KBM-7 (cell line): ENCODE data around the gene MARCHF10.
A peak's percentile ranks its signal among the peaks of the same experiment; 100 is the strongest.

Experiments
- DNase-seq: peaks from one replicate; pipeline ENCODE4 v3.0.0-alpha.2; 2015
- in situ Hi-C: fragments of 300-500 bp; cut with MboI; formaldehyde crosslinking; loops from 2 replicates; pipeline ENCODE4 v1.14.3; 2020; ENCODE audit warnings: low sequenced_read_pairs, low pct_unique_long_range_greater_than_20kb, mixed read lengths

Gene MARCHF10

DNA sequence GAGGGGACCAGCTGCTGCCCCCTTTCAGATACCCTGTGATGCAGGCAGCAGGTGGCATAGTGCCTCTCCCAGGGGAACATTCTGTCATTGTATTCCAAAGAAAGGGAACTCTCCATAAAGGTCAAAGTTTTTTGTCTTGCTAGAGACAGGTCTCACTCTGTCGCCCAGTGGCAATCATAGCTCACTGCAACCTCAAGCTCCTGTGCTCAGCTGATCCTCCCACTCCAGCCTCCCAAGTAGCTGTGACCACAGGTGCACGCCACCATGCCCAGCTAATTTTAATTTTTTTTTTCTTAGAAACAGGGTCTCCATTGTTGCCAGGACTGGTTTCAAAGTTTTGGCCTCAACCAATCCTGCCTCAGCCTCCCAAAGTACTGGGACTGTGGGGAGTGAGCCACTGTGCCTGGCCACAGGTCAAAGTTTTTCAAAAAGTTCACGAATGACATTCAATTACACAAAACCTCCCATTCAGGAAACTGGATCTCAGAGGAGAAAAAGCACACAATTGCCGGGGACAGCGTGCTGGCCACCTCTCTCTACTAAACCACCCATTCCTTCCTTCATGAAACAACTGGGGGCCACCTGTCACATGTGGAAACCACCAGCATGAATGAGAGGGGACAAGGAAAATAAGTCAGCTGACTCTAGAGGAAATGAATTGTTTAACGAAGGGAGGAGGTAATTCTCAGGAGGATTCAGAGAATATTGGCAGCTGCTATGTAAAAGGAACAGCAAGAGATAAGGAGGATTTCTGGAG is 80.0 kb downstream of the MARCHF10 start:
- in situ Hi-C loops = no loop called here
- DNase-seq = no peak

DNA sequence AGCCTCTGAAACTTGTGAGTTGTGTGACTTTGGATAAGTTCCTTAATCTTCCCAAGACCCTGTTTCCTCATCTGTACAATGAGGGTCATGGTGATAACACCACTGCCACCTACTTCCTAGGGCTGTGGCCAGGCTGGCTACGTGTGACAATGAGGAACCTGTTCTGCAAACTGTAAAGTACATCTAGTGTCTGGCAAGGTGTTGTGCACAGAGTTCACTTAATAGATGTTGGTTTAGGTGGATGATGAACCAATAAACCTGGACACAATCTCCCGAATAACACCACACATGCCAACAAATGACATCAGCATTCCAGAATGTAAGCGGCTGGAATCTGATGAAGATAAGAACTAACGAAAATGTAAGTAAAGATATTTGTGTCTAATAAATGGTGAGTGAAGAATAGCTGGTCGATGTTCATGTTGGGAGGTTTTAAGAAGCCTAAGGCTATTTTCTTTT is 82.3 kb downstream of the MARCHF10 start:
- DNase-seq = peak; percentile 63
- in situ Hi-C loops = no loop called here

DNA sequence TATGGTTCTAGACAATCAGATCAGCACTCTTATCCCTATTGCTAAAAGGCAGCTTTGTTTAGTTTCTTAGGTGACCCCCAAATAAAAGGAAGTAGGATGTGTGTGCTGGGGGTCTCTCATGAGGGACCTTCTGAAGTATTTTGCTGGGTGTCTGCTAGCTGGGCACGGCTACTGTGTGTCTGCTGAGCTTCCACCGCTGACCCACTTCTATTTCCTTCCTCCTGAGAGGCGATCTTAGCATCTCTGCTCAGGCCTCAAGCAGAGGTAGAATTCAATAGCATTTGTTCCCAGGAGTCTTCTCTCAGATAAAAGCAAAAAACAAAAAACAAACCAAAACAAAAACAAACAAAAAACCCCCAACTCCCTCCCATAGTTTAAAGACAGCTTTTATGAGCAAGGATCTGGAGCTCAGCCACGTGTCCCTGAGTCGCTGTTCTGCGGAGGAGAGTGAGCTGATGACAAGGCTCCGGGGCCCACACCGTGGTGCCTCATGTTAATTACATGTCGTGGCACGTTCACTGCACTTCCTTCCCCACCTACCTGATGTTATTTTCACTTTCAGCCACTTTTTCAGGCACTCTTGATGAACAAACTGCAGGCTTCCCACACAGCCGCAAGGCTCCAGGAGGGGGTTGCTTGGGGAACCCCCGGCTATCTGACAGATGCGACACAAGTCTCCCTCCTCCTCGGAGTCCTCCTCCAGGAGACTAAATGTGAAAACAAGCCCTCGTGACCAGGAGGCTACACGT is 83.5 kb downstream of the MARCHF10 start:
- DNase-seq = peak; percentile 63
- in situ Hi-C loops = loop anchor here (25.0 kb wide), 1 partner anchor 238 kb away; the partner anchor contains the start of gene TANC2

DNA sequence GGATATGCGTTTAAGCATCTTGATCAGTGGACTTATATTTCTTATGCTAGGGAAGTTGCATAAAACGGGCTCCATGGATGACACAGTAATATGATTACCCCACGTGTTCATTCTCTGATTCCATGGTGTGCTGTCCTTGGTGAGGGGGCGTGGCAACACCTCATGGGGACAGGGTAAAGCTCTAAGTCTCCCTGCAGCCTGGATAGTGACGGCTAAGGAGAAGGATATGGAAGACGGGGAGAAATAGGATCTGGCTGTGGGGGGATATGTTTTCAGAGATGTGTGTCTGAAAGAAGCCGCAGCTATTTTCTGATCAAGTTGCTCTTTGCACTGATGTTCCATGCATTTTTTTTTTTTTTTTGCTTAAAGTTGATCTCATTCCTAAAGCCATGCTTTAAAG is 84.3 kb downstream of the MARCHF10 start:
- no peak for DNase-seq
- in situ Hi-C loops = loop anchor here (25.0 kb wide), 1 partner anchor 238 kb away; the partner anchor contains the start of gene TANC2

DNA sequence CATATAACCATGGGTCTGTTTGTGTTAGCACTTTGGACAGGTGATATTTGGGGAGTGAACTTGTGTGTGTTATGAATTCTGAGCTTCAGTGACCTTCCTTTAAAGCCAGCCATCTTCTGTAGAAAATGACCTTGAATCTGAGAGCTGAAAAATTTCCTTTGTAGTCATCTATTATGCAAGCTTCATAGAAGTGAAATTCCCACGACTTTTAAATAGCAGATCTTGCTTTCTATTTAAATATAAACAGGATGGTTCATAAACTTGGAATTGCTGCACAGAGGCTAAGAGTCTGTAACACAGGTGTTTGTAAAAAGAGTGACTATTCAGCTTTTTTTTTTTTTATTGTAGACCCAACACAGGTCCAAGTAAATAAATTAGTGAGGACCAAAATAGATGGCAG is 85.5 kb downstream of the MARCHF10 start:
- in situ Hi-C loops = loop anchor here (25.0 kb wide), 1 partner anchor 240 kb away; the partner anchor contains the start of gene TANC2
- no peak for DNase-seq

DNA sequence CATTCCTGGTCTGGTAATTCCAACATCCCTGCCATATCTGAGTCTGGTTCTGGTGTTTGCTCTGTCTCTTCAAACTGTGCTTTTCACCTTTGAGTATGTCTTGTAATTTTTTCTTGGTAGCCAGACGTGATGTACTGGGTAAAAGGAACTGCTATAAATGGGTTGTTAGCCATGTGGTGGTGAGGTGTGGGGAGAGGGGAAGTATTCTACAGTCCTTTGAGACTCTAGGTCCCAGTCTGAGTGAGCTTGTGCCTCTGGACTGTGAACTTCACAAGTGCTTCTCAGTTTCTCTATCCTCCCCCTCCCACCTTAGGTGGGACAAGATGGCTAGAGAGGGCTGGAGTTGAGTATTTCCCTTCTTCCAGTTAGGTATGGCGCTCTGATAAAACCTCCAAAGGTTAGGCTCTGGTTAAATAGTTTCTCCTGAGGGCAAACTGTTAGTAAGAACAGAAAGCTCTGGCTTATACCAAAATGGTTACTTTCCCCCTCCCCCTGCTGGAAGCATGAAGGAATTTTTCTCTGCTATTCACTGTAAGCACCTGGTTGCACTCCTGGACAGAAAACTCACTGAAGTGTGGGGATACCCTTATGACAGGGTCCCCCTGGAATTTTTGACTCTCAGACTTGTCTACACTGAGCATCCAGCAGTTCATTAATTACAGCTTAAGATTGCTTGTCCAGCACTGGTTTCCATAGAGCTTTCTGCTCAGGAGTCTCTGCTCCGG is 87.8 kb downstream of the MARCHF10 start:
- peak; percentile 49 for DNase-seq
- in situ Hi-C loops = loop anchor here (25.0 kb wide), 1 partner anchor 242 kb away; the partner anchor contains the start of gene TANC2

DNA sequence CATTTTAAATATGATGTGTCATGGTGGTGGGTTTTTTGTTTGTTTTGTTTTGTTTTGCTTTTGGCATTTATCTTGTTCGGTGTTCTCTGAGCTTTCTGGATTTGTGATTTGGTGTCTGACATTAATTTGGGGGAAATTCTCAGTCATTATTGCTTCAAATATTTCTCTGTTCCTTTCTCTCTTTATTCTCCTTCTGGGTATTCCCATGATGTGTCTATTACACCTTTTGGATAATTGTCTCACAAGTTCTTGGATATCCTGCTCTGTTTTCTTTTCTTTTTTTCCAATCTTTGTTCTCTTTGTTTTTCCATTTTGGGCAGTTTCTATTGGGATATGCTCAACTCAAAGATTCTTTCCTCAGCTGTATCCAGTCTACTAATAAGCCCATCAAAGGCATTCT is 88.5 kb downstream of the MARCHF10 start:
- no peak for DNase-seq
- in situ Hi-C loops = loop anchor here (25.0 kb wide), 1 partner anchor 243 kb away; the partner anchor contains the start of gene TANC2

DNA sequence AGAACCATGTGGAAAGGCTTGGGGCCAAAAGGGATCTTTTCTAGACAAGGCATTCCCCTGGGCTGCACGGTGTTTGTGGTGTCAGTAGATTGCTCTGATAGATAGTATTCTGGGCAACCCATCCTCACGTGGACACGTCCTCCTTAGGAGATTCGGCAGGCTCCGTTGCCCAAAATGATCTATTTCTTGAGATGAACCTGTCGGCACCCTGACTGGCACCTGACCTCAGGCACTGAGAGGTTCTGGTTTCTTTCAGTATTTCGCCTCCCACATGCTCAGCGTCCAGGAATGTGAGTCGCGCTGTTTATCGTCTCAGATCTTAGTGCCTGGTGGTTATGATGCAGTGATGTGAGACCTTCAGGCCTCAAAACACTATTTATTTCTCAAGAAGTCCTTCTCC is 89.7 kb downstream of the MARCHF10 start:
- in situ Hi-C loops = loop anchor here (25.0 kb wide), 1 partner anchor 244 kb away; the partner anchor contains the start of gene TANC2
- no peak for DNase-seq

DNA sequence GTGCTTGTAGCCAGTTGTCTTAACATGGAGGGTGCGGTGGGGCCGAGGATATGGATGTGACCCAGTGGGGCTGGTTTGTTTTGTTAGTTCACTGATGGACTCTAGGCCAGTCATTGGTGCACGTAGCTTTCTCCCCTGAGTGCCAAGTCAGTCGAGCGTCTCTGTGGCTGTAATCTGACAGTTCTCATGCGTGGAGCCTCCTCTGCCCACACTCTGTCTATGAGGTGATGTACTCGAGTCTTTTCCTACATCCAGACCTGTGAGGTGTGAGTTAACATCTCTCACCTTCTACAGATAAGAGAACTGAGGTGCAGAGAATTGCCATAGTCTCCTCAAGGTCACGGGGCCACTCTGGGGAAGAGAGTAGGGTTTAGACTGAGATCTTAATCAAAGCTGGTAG is 90.2 kb downstream of the MARCHF10 start:
- in situ Hi-C loops = loop anchor here (25.0 kb wide), 1 partner anchor 244 kb away; the partner anchor contains the start of gene TANC2

DNA sequence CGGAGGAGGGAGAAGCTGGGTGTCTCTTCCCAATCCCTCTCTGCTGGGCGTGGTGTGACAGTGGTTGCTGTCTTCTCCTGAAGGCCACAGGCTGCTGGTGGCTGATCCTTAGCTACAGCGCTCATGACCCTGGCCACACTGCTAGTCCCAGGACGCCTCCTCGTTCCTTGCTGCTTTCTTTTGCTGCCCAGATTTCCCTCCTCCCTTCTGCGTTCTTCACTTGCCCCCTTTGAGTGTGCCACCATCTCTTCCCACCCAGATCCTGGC is 90.6 kb downstream of the MARCHF10 start:
- in situ Hi-C loops = loop anchor here (25.0 kb wide), 1 partner anchor 245 kb away; the partner anchor contains the start of gene TANC2

More for the DNA sequence above, 90.2 kb downstream of the MARCHF10 start:
- no peak for DNase-seq

DNA sequence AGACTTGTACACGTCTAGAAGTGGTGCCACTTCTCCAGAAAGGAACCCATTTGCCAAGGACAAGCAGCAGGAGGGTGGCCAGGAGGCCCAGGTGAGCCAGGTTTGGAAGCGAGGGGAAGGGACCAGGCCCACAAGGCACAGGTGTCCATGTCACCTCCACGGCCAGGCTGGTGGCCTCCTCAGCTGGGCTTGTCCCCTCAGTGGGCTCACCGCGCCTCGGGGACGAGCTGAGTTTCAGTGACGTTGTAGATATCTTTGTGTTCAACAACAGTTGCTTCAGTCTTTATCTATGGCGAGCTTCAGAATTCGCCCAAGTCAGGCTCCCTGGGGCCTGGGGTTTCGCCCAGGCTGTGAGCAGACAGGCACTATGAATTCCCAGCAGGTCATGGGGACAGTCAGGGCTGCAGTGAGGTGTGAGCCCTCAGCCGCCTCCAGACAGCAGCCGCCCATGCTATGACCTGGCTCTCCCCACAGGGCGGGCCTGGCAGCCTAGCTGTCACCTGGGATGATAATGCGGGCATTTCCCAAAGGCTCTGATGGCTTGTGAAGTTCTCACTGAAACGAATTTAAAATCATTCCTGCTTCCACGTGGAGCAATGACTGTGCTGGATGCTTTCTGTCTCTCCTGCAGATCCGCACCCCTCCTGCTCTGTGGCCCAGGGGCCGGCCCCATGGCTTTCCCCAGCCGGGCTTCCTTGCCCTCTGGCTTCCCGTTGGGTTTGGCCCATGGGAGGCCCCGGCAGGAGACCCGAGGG is 91.1 kb downstream of the MARCHF10 start:
- no peak for DNase-seq
- in situ Hi-C loops = loop anchor here (25.0 kb wide), 1 partner anchor 245 kb away; the partner anchor contains the start of gene TANC2

More for the DNA sequence above, 90.6 kb downstream of the MARCHF10 start:
- no peak for DNase-seq

DNA sequence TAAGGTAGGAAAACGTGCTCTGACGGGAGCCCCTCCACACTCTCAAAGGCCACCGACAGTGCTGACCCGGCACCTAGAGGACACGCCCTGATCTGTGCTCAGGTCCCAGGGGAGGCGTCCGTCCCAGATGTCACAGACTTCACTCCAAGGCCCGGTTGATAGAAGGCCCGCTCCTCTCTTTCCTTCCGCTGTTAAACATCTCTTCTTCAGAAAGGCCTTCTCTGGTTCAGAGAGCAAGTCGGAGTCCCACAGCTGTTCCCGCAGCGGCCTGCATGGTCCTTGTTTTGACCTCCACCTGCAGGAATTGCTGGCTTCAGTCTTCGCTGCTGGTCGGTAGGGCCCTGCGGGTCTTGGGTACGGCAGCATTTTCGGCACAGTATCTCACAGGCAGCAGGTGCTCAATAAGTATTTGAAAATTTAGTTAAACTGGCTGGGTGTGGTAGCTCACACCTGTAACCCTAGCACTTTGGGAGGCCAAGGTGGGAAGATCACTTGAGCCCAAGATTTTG is 92.2 kb downstream of the MARCHF10 start:
- no peak for DNase-seq
- in situ Hi-C loops = loop anchor here (25.0 kb wide), 1 partner anchor 246 kb away; the partner anchor contains the start of gene TANC2

DNA sequence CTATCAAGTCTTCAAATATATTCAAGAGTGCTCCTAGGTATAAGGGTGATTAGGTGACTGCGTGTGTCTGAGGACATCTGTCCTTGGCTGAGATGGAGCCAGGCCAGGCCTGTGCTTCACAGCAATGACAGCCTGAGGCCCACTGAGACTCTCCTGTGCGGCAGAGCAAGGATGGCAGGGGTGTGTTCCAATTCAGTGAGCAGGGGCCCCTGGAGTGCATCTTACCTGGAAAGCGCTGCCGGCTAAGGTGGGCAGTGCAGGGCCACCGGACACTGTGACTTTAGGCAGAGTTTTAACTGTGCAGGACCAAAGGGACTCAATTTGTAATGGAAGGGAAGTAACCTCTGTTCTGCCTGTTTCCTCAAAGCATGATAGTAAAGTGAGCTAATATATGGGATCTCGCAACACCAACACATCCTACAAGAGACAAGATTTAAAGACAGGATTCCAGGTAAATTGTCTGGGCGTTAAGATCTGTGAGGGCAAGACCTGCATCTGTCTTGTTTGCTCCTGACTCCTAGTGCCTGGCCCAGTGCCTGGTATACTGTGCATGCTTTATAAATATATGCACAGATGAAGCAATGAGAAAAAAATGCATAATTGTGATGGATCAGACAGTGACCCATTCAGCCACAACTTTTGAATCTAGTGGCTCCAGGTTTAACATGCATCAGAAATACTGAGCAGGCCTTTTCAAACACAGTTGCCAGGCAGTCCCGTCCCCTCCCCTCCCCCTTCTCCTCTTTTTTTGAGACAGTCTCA is 93.9 kb downstream of the MARCHF10 start:
- DNase-seq = no peak
- in situ Hi-C loops = loop anchor here (25.0 kb wide), 1 partner anchor 248 kb away; the partner anchor contains the start of gene TANC2

DNA sequence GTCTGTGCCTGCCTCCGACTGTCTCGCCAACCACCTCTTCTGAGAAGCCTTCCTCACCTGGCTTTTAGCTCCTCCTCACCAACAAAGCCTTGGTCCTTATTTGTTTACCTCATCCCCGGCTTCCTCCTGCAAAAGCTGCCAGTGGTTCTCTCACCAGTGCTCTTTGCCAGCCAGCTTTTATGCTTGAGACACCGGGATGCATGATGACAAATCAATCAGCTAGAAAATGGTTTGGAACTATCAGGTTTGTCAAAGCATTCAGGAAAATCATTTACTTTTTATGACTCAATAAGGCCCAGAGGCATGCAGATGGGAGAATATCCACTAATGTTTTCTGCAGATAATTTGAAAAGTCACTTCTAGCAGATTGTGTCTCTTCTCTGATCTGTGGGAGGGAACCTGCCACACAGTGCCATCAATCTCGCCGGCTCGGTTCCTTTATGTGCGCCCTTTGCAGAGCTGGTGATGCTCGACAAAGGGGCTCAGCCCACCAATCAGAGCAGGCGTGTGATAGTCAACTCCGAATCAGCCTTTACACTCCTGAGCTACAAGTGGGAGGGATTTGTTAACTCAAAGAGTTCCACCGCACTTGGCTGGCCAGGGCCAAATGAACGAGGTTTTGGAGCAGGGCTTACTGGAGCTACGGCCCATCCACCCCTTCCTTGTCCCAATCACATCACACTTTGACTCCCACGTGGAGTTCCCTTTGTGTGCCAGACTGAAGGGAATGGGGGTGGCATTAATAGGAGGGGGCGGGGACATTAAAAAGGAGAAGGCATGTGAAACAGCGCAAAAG is 94.8 kb downstream of the MARCHF10 start:
- in situ Hi-C loops = loop anchor here (25.0 kb wide), 1 partner anchor 249 kb away; the partner anchor contains the start of gene TANC2
- no peak for DNase-seq

DNA sequence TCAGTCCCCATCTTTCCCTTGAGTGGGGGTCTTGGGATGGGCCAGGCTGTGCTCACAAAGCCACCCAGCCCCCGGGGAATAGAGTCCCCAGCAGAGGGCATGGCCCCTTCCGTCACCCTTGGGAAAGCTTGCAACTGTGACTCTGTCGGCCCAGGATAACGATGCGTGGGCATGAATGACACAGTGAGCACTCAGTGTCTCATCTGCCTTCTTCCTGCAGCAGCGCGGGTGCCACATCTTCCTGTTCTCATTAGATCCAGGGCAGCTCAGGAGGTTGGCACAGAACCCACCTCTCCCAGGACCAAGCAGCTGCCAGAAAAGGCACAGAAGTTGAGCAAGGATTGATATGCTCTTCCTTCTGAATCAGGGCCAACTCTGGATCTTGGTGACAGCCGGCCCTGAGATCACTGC is 95.9 kb downstream of the MARCHF10 start:
- in situ Hi-C loops = loop anchor here (25.0 kb wide), 1 partner anchor 250 kb away; the partner anchor contains the start of gene TANC2
- DNase-seq = no peak

DNA sequence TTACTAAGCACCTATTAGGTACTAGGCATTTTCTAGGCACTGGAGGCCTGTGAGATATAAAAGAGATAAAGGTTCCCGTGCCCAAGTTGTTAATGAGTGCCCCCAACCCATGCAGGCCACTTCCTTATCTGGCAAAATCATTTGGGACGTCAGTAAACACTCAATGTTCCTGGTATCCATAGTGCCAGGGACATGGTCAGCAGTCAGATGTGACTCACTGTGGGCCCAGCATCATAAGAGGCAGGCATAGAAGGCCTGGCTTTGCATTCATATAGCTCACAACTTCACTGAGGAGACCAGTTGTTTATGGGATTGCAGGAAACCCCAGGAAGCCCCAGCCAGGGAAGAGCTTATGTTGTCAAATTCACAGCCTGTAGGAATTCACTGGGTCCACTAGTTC is 99.5 kb downstream of the MARCHF10 start:
- DNase-seq = no peak
- in situ Hi-C loops = loop anchor here (25.0 kb wide), 1 partner anchor 254 kb away; the partner anchor contains the start of gene TANC2

DNA sequence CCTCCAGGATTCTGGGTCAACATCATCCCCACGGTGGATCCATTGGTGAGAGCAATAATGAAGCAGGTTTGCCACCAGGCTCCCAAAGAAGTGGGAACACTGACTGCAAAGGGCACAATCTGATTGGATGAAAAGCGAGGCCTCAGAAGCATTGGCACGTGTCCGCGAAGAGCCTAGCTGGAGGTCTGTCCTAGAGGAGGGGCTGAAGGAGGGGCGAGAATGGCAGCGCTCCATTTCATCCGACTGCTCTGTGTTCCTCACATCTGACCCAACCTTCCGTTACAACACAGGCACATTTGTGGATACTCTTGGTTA is 100.7 kb downstream of the MARCHF10 start:
- in situ Hi-C loops = loop anchor here (25.0 kb wide), 1 partner anchor 255 kb away; the partner anchor contains the start of gene TANC2

More for the DNA sequence above, 100.7 kb downstream of the MARCHF10 start:
- DNase-seq = no peak
